Large intestine (tissue), 3 donors: ENCODE data around the gene SLC26A11. TPM values are rescaled to one million over a fixed set of nuclear protein-coding genes. Genes with fewer than 3 reads are reported as not detected.
"Not testable (repeated sequence)": the region's sequence is repeated elsewhere in the genome, so short reads cannot be mapped to it uniquely, and the experiment has no call there.

Source experiments
- DNase-seq, 2 donors: peaks; one replicate each; pipeline versions ENCODE4 v3.0.0 to v3.0.0-alpha.2; 2013
- H3K27ac ChIP-seq: one replicate; pipeline ENCODE4 v1.5.1; 2013; ENCODE audit warnings: low read length
- H3K27me3 ChIP-seq: 2 replicates; pipeline ENCODE4 v1.6.1; 2013; ENCODE audit warnings: low read length; ENCODE audit not compliant: control insufficient read depth, insufficient read depth
- H3K36me3 ChIP-seq: 2 replicates; pipeline ENCODE4 v1.6.1; 2013; ENCODE audit warnings: low read length; ENCODE audit not compliant: control insufficient read depth, insufficient read depth
- H3K4me1 ChIP-seq: one replicate; pipeline ENCODE4 v1.6.1; 2013; ENCODE audit warnings: low read length; ENCODE audit not compliant: control insufficient read depth, insufficient read depth
- H3K4me3 ChIP-seq: one replicate; pipeline ENCODE4 v1.5.1; 2013; ENCODE audit warnings: low read length
- H3K9me3 ChIP-seq: one replicate; pipeline ENCODE4 v1.6.1; 2013; ENCODE audit warnings: mild to moderate bottlenecking, low read depth, low read length, moderate library complexity; ENCODE audit not compliant: control insufficient read depth
- WGBS: methylation state at CpG from one replicate; pipeline ENCODE4 v1.1.5; 2013; ENCODE audit warnings: low lambda C conversion rate; ENCODE audit not compliant: insufficient coverage; 5-methylcytosine and 5-hydroxymethylcytosine counted together
- polyA plus RNA-seq: library from polyadenylated mRNA; unstranded; fragments of 120-200 nt; gene quantifications from one replicate; pipeline ENCODE4 v1.2.1, GENCODE V29; 2013

The SLC26A11 gene
- polyA plus RNA-seq, 1 donor = 82.8 TPM

DNA sequence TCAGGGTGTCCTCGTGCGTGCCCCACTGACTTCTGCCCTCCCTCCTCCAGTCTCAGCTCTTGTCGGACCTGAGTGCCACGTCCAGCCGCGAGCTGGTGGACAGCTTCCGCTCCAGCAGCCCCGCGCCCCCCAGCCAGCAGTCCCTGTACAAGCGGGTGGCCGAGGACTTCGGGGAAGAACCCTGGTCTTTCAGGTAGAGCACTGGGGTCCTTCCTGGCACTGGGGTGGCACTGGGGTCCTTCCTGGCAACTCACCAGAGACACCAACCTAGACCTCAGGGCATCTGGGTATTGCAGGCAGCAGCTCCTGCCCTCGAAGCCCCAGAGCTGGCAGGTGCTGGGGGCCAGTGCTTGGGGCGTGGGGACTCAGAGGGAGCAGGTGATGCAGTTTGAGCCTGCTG lies 25.1 kb upstream of the SLC26A11 start:
- WGBS = no CpG with 5 or more reads among the region's 14 CpGs
- Histone ChIP-seq H3K9me3 (no peaks in the 10 kb centered on the region), H3K4me1 (no peaks in the 10 kb centered on the region), H3K27ac (no peak overlapping the region), H3K36me3 (no peaks in the 10 kb centered on the region), H3K4me3 (no peak overlapping the region), H3K27me3 (peaks cover 7% of the 10 kb centered on the region)
- no peak for DNase-seq

DNA sequence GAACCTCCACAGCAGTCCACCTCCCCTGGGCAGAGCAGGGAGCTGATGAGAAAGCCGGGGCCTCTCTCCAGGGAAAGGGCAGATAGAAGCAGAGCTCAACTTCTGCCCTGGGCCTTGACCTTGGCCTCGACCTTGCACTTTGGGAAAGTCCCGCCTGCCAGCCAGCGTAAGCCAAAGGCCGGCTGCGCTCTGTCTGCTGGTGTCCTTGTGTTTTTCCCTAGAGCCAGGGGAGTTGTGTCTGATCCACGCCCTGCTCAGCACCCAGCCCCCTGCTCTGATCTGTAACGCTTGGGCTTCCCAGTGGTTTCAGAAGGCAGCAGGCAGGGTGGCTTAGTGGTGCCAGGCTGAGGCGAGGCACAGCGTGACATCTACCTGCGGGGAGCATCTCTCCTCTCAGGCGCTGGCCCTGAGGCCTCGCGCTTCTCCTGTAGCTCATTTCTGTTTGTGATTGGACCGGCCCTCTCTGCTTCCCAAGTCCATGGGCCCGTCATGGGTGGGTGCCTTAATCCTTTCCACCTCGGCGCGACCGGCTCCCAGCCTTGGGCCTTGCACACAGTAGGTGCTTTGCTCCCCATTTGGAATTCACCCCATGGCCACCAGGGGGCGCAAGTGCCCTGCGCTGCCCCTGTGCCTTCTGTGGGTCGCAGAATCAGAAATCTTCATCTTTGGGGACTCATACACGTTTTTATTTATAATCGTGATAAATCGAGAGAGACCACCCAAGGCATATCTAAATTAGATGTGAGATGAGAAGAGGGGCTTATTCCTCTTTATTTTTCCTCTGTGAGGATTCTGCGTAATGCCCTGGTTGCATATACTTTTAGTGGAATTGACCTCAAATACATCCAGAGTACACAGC lies 24.3 kb upstream of the SLC26A11 start:
- Histone ChIP-seq H3K27me3 (peaks cover 7% of the 10 kb centered on the region), H3K36me3 (no peaks in the 10 kb centered on the region), H3K9me3 (no peaks in the 10 kb centered on the region), H3K4me1 (no peaks in the 10 kb centered on the region), H3K27ac (no peak overlapping the region), H3K4me3 (no peak overlapping the region)
- DNase-seq = no peak
- WGBS = 0% methylated on average over 1 of the region's 27 CpGs

GRCh38 chr17:80196652-80197051 lies 23.6 kb upstream of the SLC26A11 start:
- H3K4me1 ChIP-seq = no peaks in the 10 kb centered on the region
- DNase-seq = no peak
- no peak overlapping the region for H3K4me3 ChIP-seq
- no peak overlapping the region for H3K27ac ChIP-seq
- H3K9me3 ChIP-seq = no peaks in the 10 kb centered on the region
- no peaks in the 10 kb centered on the region for H3K36me3 ChIP-seq
- peaks cover 7% of the 10 kb centered on the region for H3K27me3 ChIP-seq
- no CpG with 5 or more reads among the region's 7 CpGs for whole genome bisulfite sequencing

DNA sequence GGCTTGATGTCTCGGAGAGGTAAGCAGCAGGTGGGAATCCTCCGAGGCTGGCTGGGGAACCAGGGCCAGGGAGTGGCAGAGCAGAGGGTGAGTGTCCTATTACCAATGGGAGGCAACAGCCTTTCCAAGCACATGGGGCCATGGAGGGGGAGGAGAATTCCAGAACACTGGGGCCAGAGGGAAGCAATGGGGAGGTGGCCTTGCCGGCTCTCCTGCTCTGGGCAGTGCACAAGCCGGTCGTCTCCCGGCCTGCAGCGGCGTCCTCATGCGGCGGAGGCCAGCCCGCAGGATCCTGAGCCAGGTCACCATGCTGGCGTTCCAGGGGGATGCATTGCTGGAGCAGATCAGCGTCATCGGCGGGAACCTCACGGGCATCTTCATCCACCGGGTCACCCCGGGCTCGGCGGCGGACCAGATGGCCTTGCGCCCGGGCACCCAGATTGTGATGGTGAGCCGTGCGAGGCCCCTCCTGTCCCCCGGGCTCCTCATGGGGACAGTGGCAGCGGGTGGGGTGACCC lies 22.0 kb upstream of the SLC26A11 start:
- DNase-seq = no peak
- no peak overlapping the region for H3K4me3 ChIP-seq
- H3K27me3 ChIP-seq = peaks cover 2% of the 10 kb centered on the region
- H3K27ac ChIP-seq = no peak overlapping the region
- WGBS = no CpG with 5 or more reads among the region's 27 CpGs
- no peaks in the 10 kb centered on the region for H3K9me3 ChIP-seq
- no peaks in the 10 kb centered on the region for H3K36me3 ChIP-seq
- no peaks in the 10 kb centered on the region for H3K4me1 ChIP-seq

DNA sequence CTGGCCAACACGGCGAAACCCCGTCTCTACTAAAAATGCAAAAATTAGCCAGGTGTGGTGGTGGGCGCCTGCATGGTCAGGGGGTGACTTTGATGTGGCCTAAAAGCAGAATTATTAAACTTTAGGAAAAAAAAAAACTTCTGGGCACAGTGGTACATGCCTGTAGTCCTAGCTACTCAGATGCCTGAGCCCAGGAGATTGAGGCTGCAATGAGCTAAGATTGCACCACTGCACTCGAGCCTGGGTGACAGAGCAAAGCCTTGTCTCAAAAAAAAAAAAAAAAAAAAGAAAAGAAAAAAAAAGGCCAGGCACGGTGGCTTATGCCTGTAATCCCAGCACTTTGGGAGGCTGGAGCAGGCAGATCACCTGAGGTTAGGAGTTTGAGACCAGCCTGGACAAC lies 20.9 kb upstream of the SLC26A11 start:
- not testable (repeated sequence) for H3K27ac ChIP-seq, H3K36me3 ChIP-seq, H3K9me3 ChIP-seq, H3K27me3 ChIP-seq, H3K4me1 ChIP-seq, H3K4me3 ChIP-seq, DNase-seq
- WGBS = 71% methylated on average over 1 of the region's 6 CpGs

GRCh38 chr17:80201446-80201845 lies 18.8 kb upstream of the SLC26A11 start:
- H3K4me3 ChIP-seq = no peak overlapping the region
- WGBS = no CpG with 5 or more reads among the region's 15 CpGs
- no peak overlapping the region for H3K27ac ChIP-seq
- no peak for DNase-seq
- H3K36me3 ChIP-seq = peaks cover 2% of the 10 kb centered on the region
- no peaks in the 10 kb centered on the region for H3K4me1 ChIP-seq
- H3K27me3 ChIP-seq = no peaks in the 10 kb centered on the region
- H3K9me3 ChIP-seq = no peaks in the 10 kb centered on the region

GRCh38 chr17:80202197-80202596 lies 18.0 kb upstream of the SLC26A11 start:
- Histone ChIP-seq H3K27me3 (no peaks in the 10 kb centered on the region), H3K27ac (no peak overlapping the region), H3K9me3 (no peaks in the 10 kb centered on the region), H3K4me1 (no peaks in the 10 kb centered on the region), H3K4me3 (no peak overlapping the region), H3K36me3 (peaks cover 5% of the 10 kb centered on the region)
- no peak for DNase-seq
- WGBS = no CpG with 5 or more reads among the region's 17 CpGs

DNA sequence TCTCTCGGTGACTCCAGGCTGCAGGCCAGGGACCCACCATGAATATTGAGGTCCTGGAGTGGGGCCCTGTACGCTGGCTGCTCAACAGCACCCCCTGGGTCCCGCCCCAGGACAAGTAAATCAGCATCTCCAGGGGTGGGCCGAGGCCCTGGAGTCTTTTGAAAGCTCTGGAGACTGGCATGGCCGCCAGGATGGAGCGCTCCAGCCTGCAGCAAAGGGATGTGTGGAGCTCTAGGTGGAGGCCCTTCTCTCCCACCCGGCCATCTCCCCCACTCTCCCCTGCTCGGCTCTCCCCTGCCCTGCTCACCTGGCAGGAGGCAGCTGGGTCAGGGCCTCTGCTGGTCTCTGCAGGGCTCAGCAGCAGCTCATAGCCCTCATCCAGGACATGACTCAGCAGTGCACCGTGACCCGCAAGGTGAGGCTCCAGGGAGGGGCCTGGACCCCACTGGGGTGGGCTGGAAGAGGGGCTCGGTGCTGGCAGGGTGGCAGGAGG lies 16.7 kb upstream of the SLC26A11 start:
- no peak for DNase-seq
- no peaks in the 10 kb centered on the region for H3K9me3 ChIP-seq
- no peak overlapping the region for H3K27ac ChIP-seq
- no peaks in the 10 kb centered on the region for H3K27me3 ChIP-seq
- peaks cover 13% of the 10 kb centered on the region for H3K36me3 ChIP-seq
- H3K4me3 ChIP-seq = no peak overlapping the region
- WGBS = no CpG with 5 or more reads among the region's 11 CpGs
- H3K4me1 ChIP-seq = no peaks in the 10 kb centered on the region

GRCh38 chr17:80204626-80205468 lies 15.4 kb upstream of the SLC26A11 start:
- H3K36me3 ChIP-seq = peaks cover 26% of the 10 kb centered on the region
- whole genome bisulfite sequencing = no CpG with 5 or more reads among the region's 19 CpGs
- no peaks in the 10 kb centered on the region for H3K27me3 ChIP-seq
- no peak for DNase-seq
- H3K4me1 ChIP-seq = no peaks in the 10 kb centered on the region
- H3K27ac ChIP-seq = no peak overlapping the region
- H3K4me3 ChIP-seq = no peak overlapping the region
- H3K9me3 ChIP-seq = no peaks in the 10 kb centered on the region

- WGBS = no CpG with 5 or more reads among the region's 13 CpGs
These were observed 14.4 kb upstream of the SLC26A11 start for GRCh38 chr17:80205811-80206210.

More at GRCh38 chr17:80205811-80206210, 14.4 kb upstream of the SLC26A11 start:
- Histone ChIP-seq H3K4me1 (no peaks in the 10 kb centered on the region), H3K9me3 (peaks cover 3% of the 10 kb centered on the region), H3K27ac (no peak overlapping the region), H3K4me3 (no peak overlapping the region), H3K36me3 (peaks cover 36% of the 10 kb centered on the region), H3K27me3 (no peaks in the 10 kb centered on the region)
- DNase-seq = no peak
